GM18505 (cell line): ENCODE measurements around the gene SSC4D.
"Not testable (repeated sequence)": the region's sequence is repeated elsewhere in the genome, so short reads cannot be mapped to it uniquely, and the experiment has no call there.

Experiments used
- ATAC-seq: cut with Tn5 transposase; IDR thresholded peaks from one replicate; pipeline ENCODE4 v1.9.1; 2021; ENCODE audit not compliant: unreplicated experiment
- POLR2A ChIP-seq: IDR thresholded peaks from 4 replicates; pipeline ENCODE4 v1.6.1; 2011; ENCODE audit warnings: borderline replicate concordance; ENCODE audit not compliant: insufficient read depth, insufficient read length; ENCODE audit errors: extremely low read depth

Gene SSC4D

DNA sequence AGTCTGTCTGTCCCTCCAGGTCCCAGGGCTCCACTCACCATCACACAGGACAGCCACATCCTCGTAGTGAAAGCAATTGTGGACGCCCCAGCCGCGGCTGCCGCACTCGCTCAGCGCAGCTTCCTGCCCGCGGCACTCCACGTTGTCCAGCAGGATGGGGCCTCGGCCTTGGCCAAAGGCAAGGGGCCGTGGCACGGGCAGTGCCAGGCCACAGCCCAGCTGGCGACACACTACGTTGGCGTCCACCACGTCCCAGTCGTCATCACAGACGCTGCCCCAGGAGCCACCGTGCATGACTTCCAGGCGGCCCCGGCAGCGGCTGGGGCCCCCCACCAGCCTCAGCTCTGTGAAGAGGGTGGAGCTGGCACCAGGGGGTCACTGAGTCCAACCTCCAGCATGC is 9.2 kb downstream of the SSC4D start:
- no peak for TF ChIP-seq POLR2A
- no peak for ATAC-seq

DNA sequence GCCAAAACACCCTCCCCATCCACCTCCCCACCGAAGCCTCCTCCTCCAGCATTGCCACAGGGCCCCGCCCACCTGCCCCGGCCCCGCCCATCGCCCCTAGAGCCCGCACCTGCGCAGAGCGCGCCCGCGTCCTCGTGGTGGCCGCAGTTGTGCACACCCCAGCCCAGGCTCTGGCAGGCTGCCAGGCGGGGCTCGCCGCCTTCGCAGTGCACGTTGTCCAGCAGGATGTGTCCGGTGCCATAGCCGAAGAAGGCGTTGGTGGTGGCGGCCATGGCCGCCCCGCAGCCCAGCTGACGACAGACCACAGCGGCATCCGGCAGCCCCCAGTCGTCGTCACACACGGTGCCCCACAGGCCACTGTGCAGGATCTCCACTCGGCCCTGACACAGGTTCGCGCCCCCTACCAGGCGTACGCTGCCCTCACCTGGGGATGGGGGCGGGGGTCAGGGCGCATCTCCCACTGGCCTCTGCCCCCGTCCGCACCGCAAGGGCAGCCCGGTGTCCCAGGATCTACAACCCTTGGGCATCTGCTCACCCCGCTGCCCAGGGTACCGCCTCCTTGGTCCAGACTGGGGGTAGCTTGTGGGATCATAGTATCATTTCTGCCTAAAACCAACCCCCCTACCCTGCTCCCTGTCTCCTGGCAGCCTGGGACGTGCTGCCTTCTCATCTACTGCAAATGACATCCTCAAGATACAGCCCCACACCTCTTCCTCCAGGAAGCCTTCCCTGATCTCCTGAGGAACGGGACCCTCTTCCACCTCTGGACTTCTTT is 11.9 kb downstream of the SSC4D start:
- peak; percentile 50 for TF ChIP-seq POLR2A
- peak; percentile 28 for ATAC-seq

DNA sequence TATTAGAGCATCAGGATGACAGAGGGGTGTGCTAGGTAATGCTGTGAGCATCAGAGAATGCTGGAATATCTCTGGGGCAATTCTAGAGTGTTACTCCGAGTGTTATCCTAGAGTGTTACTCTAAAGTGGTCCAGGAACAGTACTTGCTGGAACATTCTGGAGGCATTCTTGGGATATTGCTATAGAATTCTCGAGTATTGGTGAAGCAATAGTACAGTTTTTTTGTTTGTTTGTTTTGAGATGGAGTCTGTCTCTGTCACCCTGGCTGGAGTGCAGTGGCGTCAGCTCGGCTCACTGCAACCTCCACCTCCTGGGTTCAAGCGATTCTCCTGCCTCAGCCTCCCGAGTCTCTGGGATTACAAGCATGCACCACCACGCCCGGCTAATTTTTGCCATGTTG is 12.6 kb downstream of the SSC4D start:
- no peak for ATAC-seq
- no peak for TF ChIP-seq POLR2A

DNA sequence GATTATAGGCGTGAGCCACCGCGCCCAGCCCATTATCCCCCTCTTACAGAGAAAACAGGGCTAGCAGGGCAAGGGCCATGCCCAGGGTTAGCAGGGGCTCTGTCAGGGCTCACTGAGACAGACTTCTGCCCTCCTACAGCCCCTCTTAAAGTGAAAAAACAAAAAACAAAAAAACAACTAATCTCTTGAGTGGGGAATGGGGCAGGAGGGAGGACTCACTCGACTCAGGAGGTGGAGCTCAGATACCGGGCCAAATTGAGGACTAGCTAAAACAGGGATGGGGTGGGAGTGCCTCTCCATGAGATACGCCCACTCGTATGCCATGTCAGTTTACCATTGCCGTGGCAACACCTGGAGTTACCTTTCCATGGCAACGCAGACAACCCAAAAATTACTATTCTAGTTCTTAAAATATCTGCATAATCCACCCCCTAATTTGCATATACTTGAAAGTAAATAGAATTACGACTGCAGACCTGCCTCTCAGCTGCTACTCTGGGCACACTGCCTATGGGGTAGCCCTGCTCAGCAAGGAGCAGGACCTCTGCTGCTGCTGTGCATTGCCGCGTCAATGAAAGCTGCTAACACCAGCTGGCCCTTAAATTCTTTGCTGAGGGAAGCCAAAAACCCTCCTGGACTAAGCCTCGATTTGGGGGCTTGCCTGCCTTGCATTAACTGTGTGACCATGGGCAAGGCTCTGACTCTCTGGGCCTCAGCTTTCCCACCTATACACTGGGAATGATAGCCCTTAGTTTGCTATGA is 13.4 kb downstream of the SSC4D start:
- TF ChIP-seq POLR2A = no peak
- ATAC-seq = no peak

DNA sequence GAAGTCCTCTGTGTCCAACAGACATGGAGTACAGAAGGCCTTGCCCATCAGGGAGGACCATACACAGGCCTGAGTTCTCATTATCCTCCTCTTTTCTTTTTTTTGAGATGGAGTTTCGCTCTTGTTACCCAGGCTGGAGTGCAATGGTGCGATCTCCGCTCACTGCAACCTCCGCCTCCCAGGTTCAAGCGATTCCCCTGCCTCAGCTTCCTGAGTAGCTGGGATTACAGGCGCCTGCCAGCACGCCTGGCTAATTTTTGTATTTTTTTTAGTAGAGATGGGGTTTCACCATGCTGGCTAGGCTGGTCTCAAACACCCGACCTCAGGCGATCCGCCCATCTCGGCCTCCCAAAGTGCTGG is 13.9 kb downstream of the SSC4D start:
- ATAC-seq = not testable (repeated sequence)

DNA sequence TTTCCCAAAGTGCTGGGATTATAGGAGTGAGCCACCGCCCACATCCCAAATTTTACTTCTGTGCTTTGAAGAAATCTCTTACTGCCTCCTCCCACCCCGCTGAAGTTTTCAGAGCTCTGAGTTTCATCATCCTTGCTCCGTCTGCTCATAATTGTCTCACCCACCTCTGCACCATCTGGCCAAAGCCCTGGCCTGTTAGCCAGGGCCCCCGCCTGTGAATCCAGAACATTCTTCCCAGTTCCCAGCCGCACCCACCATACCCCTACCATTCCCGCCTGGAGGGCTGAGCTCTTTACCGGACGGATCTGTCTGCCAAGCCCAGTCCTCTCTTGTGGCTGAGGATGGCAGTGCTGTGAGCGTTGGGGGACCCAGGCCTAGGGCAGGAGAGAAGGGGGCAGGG is 14.5 kb downstream of the SSC4D start:
- no peak for TF ChIP-seq POLR2A
- ATAC-seq = no peak

DNA sequence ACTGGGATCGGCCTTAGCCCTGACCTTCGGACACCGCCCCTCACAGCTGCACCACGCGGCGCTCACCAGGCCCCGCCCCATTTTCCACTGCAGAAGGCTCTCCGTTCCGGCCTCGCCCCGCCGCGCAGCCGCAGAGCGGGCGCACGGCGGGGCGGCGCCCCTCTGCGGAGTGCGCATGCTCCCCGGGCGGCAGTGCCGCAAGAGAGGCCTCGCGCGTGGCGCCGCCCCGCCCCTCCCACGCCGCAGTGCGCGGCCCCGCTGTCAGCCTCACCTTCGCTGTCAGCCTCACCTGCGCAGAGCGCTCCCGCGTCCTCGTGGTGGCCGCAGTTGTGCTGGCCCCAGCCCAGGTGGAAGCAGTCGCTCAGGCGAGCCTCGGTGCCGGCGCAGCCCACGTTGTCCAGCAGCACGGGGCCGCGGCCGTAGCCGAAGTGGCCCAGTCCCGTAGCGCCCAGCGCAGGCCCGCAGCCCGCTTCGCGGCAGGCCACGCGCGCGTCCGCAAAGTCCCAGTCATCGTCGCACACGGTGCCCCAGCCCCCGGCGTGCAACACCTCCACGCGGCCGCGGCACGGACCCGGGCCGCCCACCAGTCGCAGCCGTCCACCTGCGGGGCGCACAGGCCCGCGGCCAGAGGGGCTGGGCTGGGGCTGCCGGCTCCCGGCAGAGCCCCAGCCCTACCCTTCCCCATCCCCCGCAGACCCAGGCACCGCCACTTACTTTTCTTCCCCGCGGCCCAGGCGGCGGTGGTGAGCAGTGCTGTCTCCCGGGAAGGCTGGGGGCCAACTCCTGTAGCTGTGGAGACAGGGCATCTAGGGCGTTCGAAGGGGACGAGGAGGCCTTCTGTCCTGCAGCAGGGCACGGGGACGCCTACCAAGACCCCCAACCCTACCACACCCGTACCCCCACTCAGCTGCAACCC is 16.1 kb downstream of the SSC4D start:
- peak; percentile 75 for ATAC-seq
- TF ChIP-seq POLR2A = peak; percentile 81

DNA sequence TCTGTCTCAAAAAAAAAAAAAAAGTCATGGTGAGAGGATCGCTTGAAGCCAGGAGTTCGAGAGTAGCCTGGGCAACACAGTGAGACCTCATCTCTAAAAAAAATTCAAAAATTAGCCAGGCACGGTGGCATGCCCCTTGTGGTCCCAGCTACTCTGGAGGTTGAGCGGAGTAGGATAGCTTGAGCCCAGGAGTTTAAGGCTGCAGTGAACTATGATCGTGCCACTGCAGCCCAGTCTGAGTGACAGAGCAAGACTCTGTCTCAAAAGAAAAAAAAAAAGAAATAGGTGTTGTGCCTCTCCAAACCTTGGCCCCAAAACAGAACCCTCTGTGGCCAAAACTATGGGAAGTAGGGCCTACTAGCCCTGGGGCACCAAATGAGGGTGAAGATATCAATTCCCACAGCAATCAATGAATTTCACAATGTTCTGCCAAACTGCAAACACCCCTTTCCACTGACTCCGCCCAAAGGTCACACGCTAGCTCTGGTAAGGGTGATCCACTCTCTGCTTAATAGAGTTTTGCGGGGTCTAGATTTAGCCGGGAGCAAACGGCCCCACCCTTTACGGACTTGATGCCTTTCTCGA is 16.9 kb downstream of the SSC4D start:
- no peak for TF ChIP-seq POLR2A
- no peak for ATAC-seq

DNA sequence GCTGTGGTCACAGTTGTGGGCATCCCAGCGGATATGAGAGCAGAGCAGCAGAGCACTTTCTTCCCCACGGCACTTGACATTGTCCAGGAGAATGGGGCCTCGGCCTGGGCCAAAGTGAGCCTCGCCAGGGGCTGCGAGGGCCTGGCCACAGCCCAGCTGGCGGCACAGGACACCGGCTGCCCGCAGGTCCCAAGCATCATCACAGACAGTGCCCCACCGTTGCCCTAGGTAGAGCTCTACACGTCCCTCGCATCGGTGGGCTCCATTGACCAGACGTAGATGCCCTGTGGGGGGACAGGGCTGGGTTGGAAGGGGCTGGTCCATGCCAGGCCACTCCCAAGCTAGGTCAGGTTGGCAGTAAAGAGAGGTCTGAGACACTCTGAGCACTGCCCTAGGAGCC is 19.4 kb downstream of the SSC4D start:
- ATAC-seq = no peak

DNA sequence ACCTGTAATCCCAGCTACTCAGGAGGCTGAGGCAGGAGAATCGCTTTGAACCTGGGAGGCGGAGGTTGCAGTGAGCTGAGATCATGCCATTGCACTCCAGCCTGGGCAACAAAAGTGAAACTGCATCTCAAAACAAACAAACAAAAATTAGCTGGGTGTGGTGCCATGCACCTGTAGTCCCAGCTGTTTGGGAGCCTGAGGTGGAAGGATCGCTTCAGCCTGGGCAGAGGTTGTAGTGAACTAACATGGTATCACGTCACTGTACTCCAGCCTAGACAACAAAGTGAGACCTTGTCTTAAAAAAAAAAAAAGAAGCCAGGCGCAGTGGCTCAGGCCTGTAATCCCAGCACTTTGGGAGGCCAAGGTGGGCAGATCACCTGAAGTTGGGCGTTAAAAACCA is 21.7 kb downstream of the SSC4D start:
- ATAC-seq = not testable (repeated sequence)

More for the DNA sequence above, 19.4 kb downstream of the SSC4D start:
- no peak for TF ChIP-seq POLR2A

DNA sequence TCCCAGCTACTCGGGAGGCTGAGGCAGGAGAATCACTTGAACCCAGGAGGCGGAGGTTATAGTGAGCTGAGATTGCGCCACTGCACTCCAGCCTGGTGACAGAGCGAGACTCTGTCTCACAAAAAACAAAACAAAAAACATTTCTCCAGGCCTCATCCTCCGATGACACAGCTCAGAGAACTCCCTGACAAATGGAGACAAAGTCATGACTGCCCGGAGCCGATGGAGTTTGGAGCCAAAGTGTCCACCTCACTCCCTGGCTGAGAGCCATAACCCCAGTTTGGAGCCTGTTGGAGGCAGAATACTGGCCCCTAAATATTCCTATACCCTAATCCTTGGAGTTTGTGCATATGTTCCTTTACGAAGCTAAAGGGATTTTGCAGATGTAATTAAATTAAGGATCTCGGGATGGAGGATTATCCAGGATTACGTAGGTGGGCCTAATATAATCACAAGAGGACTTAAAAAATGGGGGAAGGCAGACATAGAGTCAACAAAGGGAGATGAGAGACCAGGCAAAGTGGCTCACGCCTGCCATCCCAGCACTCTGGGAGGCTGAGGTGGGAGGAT is 22.7 kb downstream of the SSC4D start:
- ATAC-seq = no peak
- no peak for TF ChIP-seq POLR2A

DNA sequence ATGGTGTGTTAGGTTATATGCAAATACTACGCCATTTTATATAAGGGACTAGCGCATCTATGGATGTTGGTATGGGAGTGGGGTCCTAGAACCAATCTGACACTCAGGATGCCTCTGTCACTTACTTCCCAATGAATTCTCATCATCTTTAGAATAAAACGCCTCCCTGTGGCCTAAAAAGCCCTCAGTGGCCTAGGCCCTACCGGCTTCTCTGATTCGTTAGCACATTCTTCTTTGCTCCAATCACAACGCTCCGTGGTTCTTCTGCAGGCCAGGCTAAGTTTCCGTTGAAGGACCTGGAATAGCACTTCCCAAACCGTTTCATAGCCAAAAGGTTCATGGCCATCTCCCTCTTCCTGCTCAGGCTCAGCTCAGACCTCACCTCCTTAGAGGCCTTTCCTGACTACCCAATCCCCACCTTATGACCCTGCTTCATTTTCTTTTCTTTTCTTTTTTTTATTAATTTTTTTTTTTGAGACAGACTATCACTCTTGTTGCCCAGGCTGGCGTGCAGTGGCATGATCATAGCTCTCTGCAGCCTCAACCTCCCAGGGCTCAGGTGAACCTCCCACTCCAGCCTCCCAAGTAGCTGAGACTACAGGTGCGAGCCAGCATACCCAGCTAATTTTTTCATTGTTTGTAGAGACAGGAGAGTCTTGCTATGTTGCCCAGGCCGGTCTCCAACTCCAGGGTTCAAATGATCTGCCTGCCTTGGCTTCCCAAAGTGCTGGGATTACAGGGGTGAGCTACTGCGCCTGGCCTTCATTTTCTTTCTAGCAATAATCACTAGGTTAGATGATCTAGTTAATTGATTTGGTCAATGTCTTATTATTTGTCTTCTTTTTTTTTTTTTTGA is 26.2 kb downstream of the SSC4D start:
- no peak for TF ChIP-seq POLR2A
- ATAC-seq = no peak
